Right lobe of liver (tissue), 4 donors: ENCODE measurements around the gene PSEN2.

Experiments used
- CTCF ChIP-seq, 4 donors: fragments of 200-600 bp in 3 of 4; fragments of 450-650 bp in 1 of 4; IDR thresholded peaks; one replicate each; pipeline versions ENCODE4 v1.5.1 to v1.8.0; 2016 to 2022; ENCODE audit warnings: antibody characterized with exemption in 4 of 4, mild to moderate bottlenecking in 2 of 4
- POLR2A ChIP-seq: fragments of 450-650 bp; IDR thresholded peaks from one replicate; pipeline ENCODE4 v1.6.1; 2017; ENCODE audit warnings: antibody characterized with exemption, mild to moderate bottlenecking
- donor health status: DM: no; HTN: no; CAD: no.
- donor health status: DM: no; HTN: no; CAD: no.
- donor health status: DM: no; HTN: yes; CAD: no.

DNA sequence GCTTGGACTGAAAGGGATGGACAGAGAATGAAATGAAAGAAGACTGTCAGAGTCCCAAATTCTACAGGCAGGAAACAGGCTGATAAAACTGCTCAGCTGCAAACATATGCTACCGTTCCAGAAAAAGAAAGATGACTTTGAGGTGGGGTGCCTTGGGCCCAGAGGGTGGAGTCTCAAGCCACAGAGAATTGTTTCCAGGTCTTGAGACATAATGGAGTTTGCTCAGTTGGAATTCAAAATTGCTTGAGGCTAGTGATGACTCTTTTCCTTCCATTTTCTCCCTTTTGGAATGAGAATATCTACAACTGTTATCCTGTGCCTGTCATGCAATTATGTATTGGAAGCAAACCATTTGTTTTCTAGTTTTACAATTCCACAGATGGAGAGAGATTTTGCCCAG lies 23.6 kb upstream of the PSEN2 start:
- no peak for TF ChIP-seq CTCF (IDR thresholded peaks at IDR 0.05)
- TF ChIP-seq POLR2A, result no peak
